Panc1 (cell line): ENCODE results near the gene TC2N. TPM values are rescaled to one million over a fixed set of nuclear protein-coding genes. Genes with fewer than 3 reads are reported as not detected.
"Not testable (repeated sequence)": the region's sequence is repeated elsewhere in the genome, so short reads cannot be mapped to it uniquely, and the experiment has no call there.

ENCODE experiments used
- ATAC-seq: fragments of 200-7000 bp; cut with Tn5 transposase; 2 replicates; pipeline ENCODE4 v1.9.1; 2020; ENCODE audit warnings: mild to moderate bottlenecking, moderate library complexity
- BruUV-seq: library from RNA; stranded (reverse); fragments of 400-500 nt; replicated peaks from 2 replicates; lab custom pipeline; 2021; lab: Mats Ljungman, UMichigan
- CTCF ChIA-PET: fragments of 300-600 bp; sonication (Branson Sonifier 250); formaldehyde crosslinking; loops from one replicate; lab custom pipeline; 2022; ENCODE audit warnings: antibody characterized with exemption; lab: Charles Lee
- POLR2A ChIA-PET: fragments of 300-600 bp; sonication (Branson Sonifier 250); formaldehyde crosslinking; loops from one replicate; lab custom pipeline; 2022; ENCODE audit warnings: antibody characterized with exemption; lab: Charles Lee
- DNase-seq: peaks from one replicate; pipeline ENCODE4 v3.0.0-alpha.2; 2010; ENCODE audit warnings: low read depth, low spot score
- H3K27ac ChIP-seq: 2 replicates; pipeline ENCODE4 v1.5.1; 2011; ENCODE audit warnings: mild to moderate bottlenecking, low read length, inconsistent platforms
- H3K27me3 ChIP-seq: fragments of 200-500 bp; sonication (Bioruptor generic); 2 replicates; pipeline ENCODE4 v1.6.0; 2014; ENCODE audit warnings: low read length, inconsistent platforms; ENCODE audit not compliant: control insufficient read depth, insufficient read depth
- H3K36me3 ChIP-seq: fragments of 200-500 bp; sonication (Bioruptor generic); 2 replicates; pipeline ENCODE4 v1.5.1; 2014; ENCODE audit warnings: inconsistent platforms, mild to moderate bottlenecking, low read length, moderate library complexity; ENCODE audit not compliant: control insufficient read depth, insufficient read depth
- H3K4me1 ChIP-seq: 2 replicates; pipeline ENCODE4 v1.5.1; 2011; ENCODE audit warnings: inconsistent platforms, mild to moderate bottlenecking, low read length, moderate library complexity; ENCODE audit not compliant: control insufficient read depth, insufficient read depth
- H3K4me3 ChIP-seq, 2 experiments: 2 replicates each; pipeline ENCODE4 v1.5.1; 2011 to 2012; ENCODE audit warnings: low read depth in 2 of 2, low read length in 2 of 2, mild to moderate bottlenecking in 2 of 2, inconsistent platforms in 1 of 2, moderate library complexity in 1 of 2
- H3K9me3 ChIP-seq: fragments of 200-500 bp; sonication (Bioruptor generic); 2 replicates; pipeline ENCODE4 v1.5.1; 2014; ENCODE audit warnings: low read depth, mild to moderate bottlenecking, inconsistent platforms, low read length, moderate library complexity; ENCODE audit not compliant: control insufficient read depth, insufficient read depth
- CTCF ChIP-seq: fragments of 450-650 bp; IDR thresholded peaks from 2 replicates; pipeline ENCODE4 v1.5.1; 2017; ENCODE audit warnings: mild to moderate bottlenecking
- POLR2AphosphoS5 ChIP-seq: IDR thresholded peaks from 2 replicates; pipeline ENCODE4 v1.6.1; 2012; ENCODE audit warnings: mild to moderate bottlenecking, low read depth, low read length, moderate library complexity
- SIN3A ChIP-seq: IDR thresholded peaks from 2 replicates; pipeline ENCODE4 v1.6.1; 2012; ENCODE audit warnings: low read depth, mild to moderate bottlenecking, low read length, moderate library complexity, borderline replicate concordance; ENCODE audit not compliant: insufficient read depth
- TCF7L2 ChIP-seq: IDR thresholded peaks from 2 replicates; pipeline ENCODE4 v1.6.1; 2011; ENCODE audit warnings: mild to moderate bottlenecking, low read depth, low read length, inconsistent platforms
- in situ Hi-C: cut with HindIII; loops from 2 replicates; pipeline ENCODE4 v1.10.0; 2016; ENCODE audit warnings: low sequenced_read_pairs, low pct_unique_long_range_greater_than_20kb
- intact Hi-C: fragments of 100-400 bp; cut with micrococcal nuclease; formaldehyde crosslinking; loops from one replicate; pipeline ENCODE4 v1.10.0; 2022; ENCODE audit not compliant: unreplicated experiment
- total RNA-seq: library from RNA; stranded (reverse); gene quantifications from one replicate; pipeline ENCODE4 v1.2.1, GENCODE V29; 2021; ENCODE audit not compliant: unreplicated experiment
- TF ChIP-seq, protein P1 (sequence below), 2 experiments: IDR thresholded peaks; 2 replicates each; pipeline ENCODE4 v1.6.1; 2011 to 2012; ENCODE audit warnings: low read depth in 2 of 2, control low read depth in 1 of 2, low read length in 1 of 2, mild to moderate bottlenecking in 1 of 2, moderate library complexity in 1 of 2; ENCODE audit not compliant: insufficient read depth in 1 of 2

The TC2N gene
- total RNA-seq, 1 experiment from 2014 or later = 0.49 TPM

- H3K27ac ChIP-seq = no peak overlapping the region
- H3K4me1 ChIP-seq = no peaks in the 10 kb centered on the region
- H3K9me3 ChIP-seq = no peaks in the 10 kb centered on the region
- DNase-seq (no peak), ATAC-seq (no peak)
- H3K36me3 ChIP-seq = no peaks in the 10 kb centered on the region
- POLR2A ChIA-PET = no interaction called here
- no peak overlapping the region for H3K4me3 ChIP-seq
- no TSS peak for BruUV-seq
- TF ChIP-seq TCF7L2 (no peak), CTCF (no peak), POLR2AphosphoS5 (no peak), SIN3A (no peak)
- TF ChIP-seq, protein P1, sequence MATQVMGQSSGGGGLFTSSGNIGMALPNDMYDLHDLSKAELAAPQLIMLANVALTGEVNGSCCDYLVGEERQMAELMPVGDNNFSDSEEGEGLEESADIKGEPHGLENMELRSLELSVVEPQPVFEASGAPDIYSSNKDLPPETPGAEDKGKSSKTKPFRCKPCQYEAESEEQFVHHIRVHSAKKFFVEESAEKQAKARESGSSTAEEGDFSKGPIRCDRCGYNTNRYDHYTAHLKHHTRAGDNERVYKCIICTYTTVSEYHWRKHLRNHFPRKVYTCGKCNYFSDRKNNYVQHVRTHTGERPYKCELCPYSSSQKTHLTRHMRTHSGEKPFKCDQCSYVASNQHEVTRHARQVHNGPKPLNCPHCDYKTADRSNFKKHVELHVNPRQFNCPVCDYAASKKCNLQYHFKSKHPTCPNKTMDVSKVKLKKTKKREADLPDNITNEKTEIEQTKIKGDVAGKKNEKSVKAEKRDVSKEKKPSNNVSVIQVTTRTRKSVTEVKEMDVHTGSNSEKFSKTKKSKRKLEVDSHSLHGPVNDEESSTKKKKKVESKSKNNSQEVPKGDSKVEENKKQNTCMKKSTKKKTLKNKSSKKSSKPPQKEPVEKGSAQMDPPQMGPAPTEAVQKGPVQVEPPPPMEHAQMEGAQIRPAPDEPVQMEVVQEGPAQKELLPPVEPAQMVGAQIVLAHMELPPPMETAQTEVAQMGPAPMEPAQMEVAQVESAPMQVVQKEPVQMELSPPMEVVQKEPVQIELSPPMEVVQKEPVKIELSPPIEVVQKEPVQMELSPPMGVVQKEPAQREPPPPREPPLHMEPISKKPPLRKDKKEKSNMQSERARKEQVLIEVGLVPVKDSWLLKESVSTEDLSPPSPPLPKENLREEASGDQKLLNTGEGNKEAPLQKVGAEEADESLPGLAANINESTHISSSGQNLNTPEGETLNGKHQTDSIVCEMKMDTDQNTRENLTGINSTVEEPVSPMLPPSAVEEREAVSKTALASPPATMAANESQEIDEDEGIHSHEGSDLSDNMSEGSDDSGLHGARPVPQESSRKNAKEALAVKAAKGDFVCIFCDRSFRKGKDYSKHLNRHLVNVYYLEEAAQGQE (IDR thresholded peaks at IDR 0.05; ENCODE audit: insufficient read depth in 1 of 2, low read depth in 2 of 2, low read length in 1 of 2) = no peak
- in situ Hi-C loops = no loop called here
- H3K27me3 ChIP-seq = no peaks in the 10 kb centered on the region; the same call in 1 of the 2 replicates
- CTCF ChIA-PET = no interaction called here
- intact Hi-C loops = no loop called here
These were observed 56.6 kb downstream of the TC2N start for GRCh38 chr14:91810699-91811098.

GRCh38 chr14:91806716-91807115 is 60.6 kb downstream of the TC2N start:
- H3K4me3 ChIP-seq = no peak overlapping the region
- in situ Hi-C loops (no loop called here), intact Hi-C loops (no loop called here)
- ChIA-PET CTCF (no interaction called here), POLR2A (no interaction called here)
- no TSS peak for BruUV-seq
- no peaks in the 10 kb centered on the region for H3K27me3 ChIP-seq
- TF ChIP-seq CTCF (no peak), TCF7L2 (no peak), SIN3A (no peak), POLR2AphosphoS5 (no peak)
- TF ChIP-seq, protein P1 (IDR thresholded peaks at IDR 0.05; ENCODE audit: insufficient read depth in 1 of 2, low read depth in 2 of 2, low read length in 1 of 2) = no peak
- no peak for DNase-seq
- H3K4me1 ChIP-seq = no peaks in the 10 kb centered on the region
- no peaks in the 10 kb centered on the region for H3K9me3 ChIP-seq
- no peaks in the 10 kb centered on the region for H3K36me3 ChIP-seq
- ATAC-seq = no peak
- no peak overlapping the region for H3K27ac ChIP-seq

GRCh38 chr14:91806094-91806493 is 61.2 kb downstream of the TC2N start:
- ATAC-seq, POLR2A ChIA-PET, H3K27ac ChIP-seq, BruUV-seq, H3K9me3 ChIP-seq, CTCF ChIA-PET, in situ Hi-C loops, H3K4me3 ChIP-seq, H3K27me3 ChIP-seq, H3K36me3 ChIP-seq, intact Hi-C loops, H3K4me1 ChIP-seq, DNase-seq: not testable (repeated sequence)
